ENCODE data around the gene MUC5AC.
"Not testable (repeated sequence)": the region's sequence is repeated elsewhere in the genome, so short reads cannot be mapped to it uniquely, and the experiment has no call there.

MUC5AC gene

GRCh38 chr11:1148752-1149180, 9.0 kb upstream of the MUC5AC start:
- no peak for DNase-seq (ENCODE audit: low spot score)

- DNase-seq (ENCODE audit: low spot score) = no peak
Observed at GRCh38 chr11:1149545-1149944, 8.2 kb upstream of the MUC5AC start.

- no peak for DNase-seq (ENCODE audit: low spot score)
Observed at GRCh38 chr11:1150116-1150515, 7.6 kb upstream of the MUC5AC start.

- DNase-seq (ENCODE audit: low spot score) = no peak
Observed at GRCh38 chr11:1150769-1151365, 6.9 kb upstream of the MUC5AC start.

- DNase-seq (ENCODE audit: low spot score) = no peak
Observed at GRCh38 chr11:1151366-1152315, 6.1 kb upstream of the MUC5AC start.

- no peak for DNase-seq (ENCODE audit: low spot score)
Observed at GRCh38 chr11:1152316-1153104, 5.2 kb upstream of the MUC5AC start.

GRCh38 chr11:1153105-1153950, 4.4 kb upstream of the MUC5AC start:
- DNase-seq (ENCODE audit: low spot score) = no peak

- no peak for DNase-seq (ENCODE audit: low spot score)
Observed at GRCh38 chr11:1153951-1154493, 3.7 kb upstream of the MUC5AC start.

GRCh38 chr11:1154656-1155055, 3.1 kb upstream of the MUC5AC start:
- DNase-seq (ENCODE audit: low spot score) = not testable (repeated sequence)

GRCh38 chr11:1155274-1155693, 2.5 kb upstream of the MUC5AC start:
- no peak for DNase-seq (ENCODE audit: low spot score)

GRCh38 chr11:1156506-1157340, 1.0 kb upstream of the MUC5AC start:
- DNase-seq (ENCODE audit: low spot score) = no peak

GRCh38 chr11:1157341-1157644, 460 bp upstream of the MUC5AC start:
- DNase-seq (ENCODE audit: low spot score) = no peak

- DNase-seq (ENCODE audit: low spot score) = no peak
Observed at GRCh38 chr11:1158681-1159487, 1.1 kb downstream of the MUC5AC start.

GRCh38 chr11:1159488-1160220, 1.9 kb downstream of the MUC5AC start:
- DNase-seq (ENCODE audit: low spot score) = not testable (repeated sequence)

- DNase-seq (ENCODE audit: low spot score) = no peak
Observed at GRCh38 chr11:1160231-1161101, 2.7 kb downstream of the MUC5AC start.

GRCh38 chr11:1161410-1162137, 3.8 kb downstream of the MUC5AC start:
- no peak for DNase-seq (ENCODE audit: low spot score)

GRCh38 chr11:1162138-1162475, 4.4 kb downstream of the MUC5AC start:
- no peak for DNase-seq (ENCODE audit: low spot score)
